SK-N-SH (cell line): ENCODE data around the gene RBBP7. TPM values are rescaled to one million over a fixed set of nuclear protein-coding genes. Genes with fewer than 3 reads are reported as not detected.

Experiments used
- CTCF ChIA-PET: fragments of 300-600, 350-600 bp; formaldehyde crosslinking; extraction: SDS; loops from one replicate; lab custom pipeline; 2021; lab: Yijun Ruan, JAX
- POLR2A ChIA-PET: fragments of 350-600 bp; sonication (Branson Sonifier 250); formaldehyde crosslinking; extraction: SDS; loops from one replicate; lab custom pipeline; 2020; ENCODE audit warnings: antibody characterized with exemption, inconsistent platforms; lab: Yijun Ruan, JAX
- DNase-seq: peaks from one replicate; pipeline ENCODE4 v3.0.0; 2012
- H2AFZ ChIP-seq: fragments of 200-600 bp; sonication (generic); 2 replicates; pipeline ENCODE4 v1.8.1; 2016; ENCODE audit warnings: antibody characterized with exemption, mild to moderate bottlenecking, low read depth
- H3F3A ChIP-seq: fragments of 200-600 bp; sonication (generic); replicated peaks from 2 replicates; pipeline ENCODE3; 2016; ENCODE audit warnings: antibody characterized with exemption, mild to moderate bottlenecking; ENCODE audit not compliant: insufficient read depth
- H3K27ac ChIP-seq, 2 experiments: fragments of 200-500 bp in 1 of 2; fragments of 200-600 bp in 1 of 2; sonication (Bioruptor generic) in 1 of 2; sonication (generic), shearing (Covaris generic) in 1 of 2; 2 replicates each; pipeline versions ENCODE4 v1.5.1 to v1.6.1; 2014 to 2016; ENCODE audit warnings: low read depth in 2 of 2, inconsistent platforms in 1 of 2, low read length in 1 of 2, mild to moderate bottlenecking in 1 of 2, mixed read lengths in 1 of 2
- H3K27me3 ChIP-seq: fragments of 200-600 bp; sonication (generic), shearing (Covaris generic); 2 replicates; pipeline ENCODE4 v1.6.1; 2016; ENCODE audit warnings: mixed run types; ENCODE audit not compliant: insufficient read depth
- H3K36me3 ChIP-seq, 2 experiments: fragments of 200-500 bp in 1 of 2; fragments of 200-600 bp in 1 of 2; sonication (Bioruptor generic) in 1 of 2; sonication (generic) in 1 of 2; replicated peaks in 1 of 2; 2 replicates each; pipeline versions ENCODE3 to v1.5.1; 2014 to 2016; ENCODE audit warnings: low read length in 1 of 2, mild to moderate bottlenecking in 1 of 2; ENCODE audit not compliant: insufficient read depth in 2 of 2, control insufficient read depth in 1 of 2
- H3K4me1 ChIP-seq, 2 experiments: fragments of 200-500 bp in 1 of 2; fragments of 200-600 bp in 1 of 2; sonication (Bioruptor generic) in 1 of 2; sonication (generic), shearing (Covaris generic) in 1 of 2; 2 replicates each; pipeline versions ENCODE4 v1.5.1 to v1.6.1; 2014 to 2016; ENCODE audit warnings: low read depth in 1 of 2, low read length in 1 of 2, mixed run types in 1 of 2; ENCODE audit not compliant: insufficient read depth in 2 of 2, control insufficient read depth in 1 of 2
- H3K4me2 ChIP-seq: fragments of 200-600 bp; sonication (generic), shearing (Covaris generic); 2 replicates; pipeline ENCODE4 v1.6.1; 2017; ENCODE audit warnings: mixed run types
- H3K4me3 ChIP-seq, 2 experiments: fragments of 200-500 bp in 1 of 2; fragments of 200-600 bp in 1 of 2; sonication (Bioruptor generic) in 1 of 2; sonication (generic), shearing (Covaris generic) in 1 of 2; 2 replicates each; pipeline versions ENCODE4 v1.5.1 to v1.8.1; 2014 to 2016; ENCODE audit warnings: low read depth in 2 of 2, inconsistent platforms in 1 of 2, low read length in 1 of 2, mild to moderate bottlenecking in 1 of 2, mixed read lengths in 1 of 2, moderate library complexity in 1 of 2
- H3K79me2 ChIP-seq: fragments of 200-600 bp; sonication (generic); 2 replicates; pipeline ENCODE4 v1.8.1; 2017; ENCODE audit warnings: mild to moderate bottlenecking; ENCODE audit not compliant: insufficient read depth
- H3K9ac ChIP-seq: fragments of 200-600 bp; sonication (generic); 2 replicates; pipeline ENCODE4 v1.6.1; 2017; ENCODE audit warnings: mixed run types
- H3K9me2 ChIP-seq: fragments of 200-600 bp; sonication (generic); 2 replicates; pipeline ENCODE4 v1.6.1; 2017; ENCODE audit warnings: mixed run types
- H3K9me3 ChIP-seq: fragments of 200-600 bp; sonication (generic); 2 replicates; pipeline ENCODE4 v1.6.1; 2017; ENCODE audit warnings: mixed run types, mild to moderate bottlenecking, moderate library complexity
- H4K20me1 ChIP-seq: fragments of 200-600 bp; sonication (generic); 2 replicates; pipeline ENCODE4 v1.6.1; 2017; ENCODE audit warnings: mild to moderate bottlenecking, mixed run types; ENCODE audit not compliant: insufficient read depth
- CTCF ChIP-seq: fragments of 200-600 bp; sonication (generic); IDR thresholded peaks from 2 replicates; pipeline ENCODE4 v1.6.1; 2017; ENCODE audit warnings: antibody characterized with exemption, mild to moderate bottlenecking, moderate library complexity
- ELF1 ChIP-seq: IDR thresholded peaks from 2 replicates; pipeline ENCODE4 v1.4.0; 2012
- EZH2phosphoT487 ChIP-seq: fragments of 200-600 bp; sonication (generic); IDR thresholded peaks from 2 replicates; pipeline ENCODE4 v1.6.1; 2017; ENCODE audit warnings: low read depth, mixed run types, mild to moderate bottlenecking, antibody characterized with exemption, moderate library complexity, borderline replicate concordance
- FOSL2 ChIP-seq: IDR thresholded peaks from 2 replicates; pipeline ENCODE4 v1.4.0; 2012; ENCODE audit warnings: low read depth, mild to moderate bottlenecking, moderate library complexity, borderline replicate concordance
- FOXJ3 ChIP-seq: sonication (generic); formaldehyde crosslinking; IDR thresholded peaks from 2 replicates; pipeline ENCODE4 v1.5.1; 2020; ENCODE audit warnings: mild to moderate bottlenecking, missing genetic modification reagents
- FOXM1 ChIP-seq: IDR thresholded peaks from 2 replicates; pipeline ENCODE4 v1.4.0; 2012; ENCODE audit warnings: low read depth, mild to moderate bottlenecking
- GABPA ChIP-seq: IDR thresholded peaks from 2 replicates; pipeline ENCODE4 v1.4.0; 2012; ENCODE audit warnings: low read depth, mild to moderate bottlenecking
- JUND ChIP-seq: IDR thresholded peaks from 2 replicates; pipeline ENCODE4 v1.4.0; 2012
- MEF2A ChIP-seq: IDR thresholded peaks from 2 replicates; pipeline ENCODE4 v1.4.0; 2012; ENCODE audit warnings: low read depth, borderline replicate concordance
- MXI1 ChIP-seq: IDR thresholded peaks from 2 replicates; pipeline ENCODE4 v1.6.1; 2012; ENCODE audit warnings: mild to moderate bottlenecking, low read depth, low read length, improper control_type of control experiment
- NFIC ChIP-seq: IDR thresholded peaks from 2 replicates; pipeline ENCODE4 v1.4.0; 2012; ENCODE audit warnings: borderline replicate concordance
- NRF1 ChIP-seq: IDR thresholded peaks from 2 replicates; pipeline ENCODE4 v1.6.1; 2012; ENCODE audit warnings: low read depth, mild to moderate bottlenecking, low read length
- POLR2AphosphoS5 ChIP-seq: IDR thresholded peaks from 2 replicates; pipeline ENCODE4 v1.6.1; 2012; ENCODE audit warnings: low read depth, low read length
- RAD21 ChIP-seq: IDR thresholded peaks from 2 replicates; pipeline ENCODE4 v1.6.1; 2012; ENCODE audit warnings: mild to moderate bottlenecking, low read length
- RCOR1 ChIP-seq: fragments of 150-350 bp; IDR thresholded peaks from 2 replicates; pipeline ENCODE4 v1.6.1; 2017; ENCODE audit warnings: antibody characterized with exemption, low read length
- SIN3A ChIP-seq: IDR thresholded peaks from 2 replicates; pipeline ENCODE4 v1.6.1; 2012; ENCODE audit warnings: low read depth, mild to moderate bottlenecking, low read length, moderate library complexity, borderline replicate concordance
- SMC3 ChIP-seq: IDR thresholded peaks from 2 replicates; pipeline ENCODE4 v1.6.1; 2012; ENCODE audit warnings: low read depth, low read length, improper control_type of control experiment
- TEAD4 ChIP-seq: IDR thresholded peaks from 2 replicates; pipeline ENCODE4 v1.4.0; 2012; ENCODE audit warnings: mild to moderate bottlenecking, borderline replicate concordance; ENCODE audit not compliant: insufficient read depth
- USF2 ChIP-seq: fragments of 150-350 bp; IDR thresholded peaks from 2 replicates; pipeline ENCODE4 v1.6.1; 2017; ENCODE audit warnings: antibody characterized with exemption, low read length, low read depth, borderline replicate concordance
- YY1 ChIP-seq: IDR thresholded peaks from 2 replicates; pipeline ENCODE4 v1.4.0; 2012; ENCODE audit warnings: low read depth, mild to moderate bottlenecking
- ZBTB33 ChIP-seq: IDR thresholded peaks from 2 replicates; pipeline ENCODE4 v1.4.0; 2012; ENCODE audit warnings: low read depth, borderline replicate concordance
- WGBS: methylation state at CpG from one replicate; pipeline ENCODE4 v1.1.6; 2017; ENCODE audit warnings: low lambda C conversion rate; 5-methylcytosine and 5-hydroxymethylcytosine counted together
- polyA plus RNA-seq, 3 experiments: library from polyadenylated mRNA; depleted of rRNA; stranded (reverse); fragments of >200 nt; gene quantifications; 2 replicates each; pipeline ENCODE4 v1.2.3, GENCODE V29; 2012
- TF ChIP-seq, protein P1 (sequence below): IDR thresholded peaks from 2 replicates; pipeline ENCODE4; 2012
- TF ChIP-seq, protein P2 (sequence below): fragments of 150-350 bp; IDR thresholded peaks from 2 replicates; pipeline ENCODE4 v1.6.1; 2016; ENCODE audit warnings: mild to moderate bottlenecking, low read depth, low read length

Gene RBBP7
- polyA plus RNA-seq, 1 of the 3 experiments (the other 2 are of a cell fraction) = 172 TPM

GRCh38 chrX:16838202-16839066 lies 31.7 kb downstream of the RBBP7 start:
- H3K9me2 ChIP-seq = no peaks in the 10 kb centered on the region
- H3K9ac ChIP-seq = 0 out of 2 replicates have a peak overlapping the region, but pooled peaks have one; percentile 7
- no peaks in the 10 kb centered on the region for H3K9me3 ChIP-seq
- ChIA-PET POLR2A (no interaction called here), CTCF (interaction anchor here (1.1 to 4.5 kb wide), 4 partner anchors 8 to 45 kb away, joined by 4 to 24 read pairs (median 8); no protein-coding TSS in a partner anchor)
- no peak overlapping the region for H3K4me3 ChIP-seq
- DNase-seq = no peak
- peaks cover 14% of the 10 kb centered on the region; the same call in 1 of the 2 replicates for H4K20me1 ChIP-seq
- peaks cover 48 to 82% of the 10 kb centered on the region in 2 experiments for H3K36me3 ChIP-seq
- no peaks in the 10 kb centered on the region for H3K79me2 ChIP-seq
- H3K27me3 ChIP-seq = no peaks in the 10 kb centered on the region
- no peak overlapping the region for H3K4me2 ChIP-seq
- H2AFZ ChIP-seq = no peak overlapping the region
- H3K27ac ChIP-seq = peak overlapping the region; percentile 16 to 87
- peaks cover 27% of the 10 kb centered on the region for H3F3A ChIP-seq
- WGBS = 66% methylated on average over 10 of the region's 11 CpGs
- H3K4me1 ChIP-seq = peaks cover 5 to 21% of the 10 kb centered on the region in 2 experiments; a peak in 3 of 4 replicates
- TF ChIP-seq NFIC (peak; percentile 51), RCOR1 (no peak), ELF1 (no peak), RAD21 (no peak), YY1 (no peak), EZH2phosphoT487 (no peak), FOXM1 (no peak), JUND (0 out of 2 replicates have a peak, but pooled peaks have one; percentile 6), FOSL2 (0 out of 2 replicates have a peak, but pooled peaks have one; percentile 7), GABPA (no peak), ZBTB33 (no peak), POLR2AphosphoS5 (0 out of 2 replicates have a peak, but pooled peaks have one; percentile 11), MXI1 (no peak), USF2 (no peak), MEF2A (peak; percentile 95), FOXJ3 (CRISPR knock-in tag) (no peak), SIN3A (no peak), SMC3 (no peak), TEAD4 (0 out of 2 replicates have a peak, but pooled peaks have one; percentile 24), NRF1 (no peak), CTCF (no peak)
- TF ChIP-seq, protein P1, sequence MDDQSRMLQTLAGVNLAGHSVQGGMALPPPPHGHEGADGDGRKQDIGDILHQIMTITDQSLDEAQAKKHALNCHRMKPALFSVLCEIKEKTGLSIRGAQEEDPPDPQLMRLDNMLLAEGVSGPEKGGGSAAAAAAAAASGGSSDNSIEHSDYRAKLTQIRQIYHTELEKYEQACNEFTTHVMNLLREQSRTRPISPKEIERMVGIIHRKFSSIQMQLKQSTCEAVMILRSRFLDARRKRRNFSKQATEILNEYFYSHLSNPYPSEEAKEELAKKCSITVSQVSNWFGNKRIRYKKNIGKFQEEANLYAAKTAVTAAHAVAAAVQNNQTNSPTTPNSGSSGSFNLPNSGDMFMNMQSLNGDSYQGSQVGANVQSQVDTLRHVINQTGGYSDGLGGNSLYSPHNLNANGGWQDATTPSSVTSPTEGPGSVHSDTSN = no peak
- TF ChIP-seq, protein P2, sequence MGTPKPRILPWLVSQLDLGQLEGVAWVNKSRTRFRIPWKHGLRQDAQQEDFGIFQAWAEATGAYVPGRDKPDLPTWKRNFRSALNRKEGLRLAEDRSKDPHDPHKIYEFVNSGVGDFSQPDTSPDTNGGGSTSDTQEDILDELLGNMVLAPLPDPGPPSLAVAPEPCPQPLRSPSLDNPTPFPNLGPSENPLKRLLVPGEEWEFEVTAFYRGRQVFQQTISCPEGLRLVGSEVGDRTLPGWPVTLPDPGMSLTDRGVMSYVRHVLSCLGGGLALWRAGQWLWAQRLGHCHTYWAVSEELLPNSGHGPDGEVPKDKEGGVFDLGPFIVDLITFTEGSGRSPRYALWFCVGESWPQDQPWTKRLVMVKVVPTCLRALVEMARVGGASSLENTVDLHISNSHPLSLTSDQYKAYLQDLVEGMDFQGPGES = no peak
